Smooth muscle cell (in vitro differentiated cells): ENCODE measurements around the gene SLC7A7. TPM values are rescaled to one million over a fixed set of nuclear protein-coding genes. Genes with fewer than 3 reads are reported as not detected.
"Not testable (repeated sequence)": the region's sequence is repeated elsewhere in the genome, so short reads cannot be mapped to it uniquely, and the experiment has no call there.

ENCODE experiments used
- DNase-seq: peaks from one replicate; lab custom pipeline; 2025; ENCODE audit not compliant: unreplicated experiment; lab: John Stamatoyannopoulos, UW
- H2AFZ ChIP-seq: fragments of 200-600 bp; sonication (generic); 2 replicates; pipeline ENCODE4 v1.6.0; 2016; ENCODE audit warnings: antibody characterized with exemption, low read depth, mild to moderate bottlenecking
- H3F3A ChIP-seq: fragments of 200-600 bp; sonication (generic); 2 replicates; pipeline ENCODE4 v1.6.0; 2017; ENCODE audit warnings: antibody characterized with exemption, low read depth
- H3K27ac ChIP-seq: fragments of 200-600 bp; sonication (generic); 2 replicates; pipeline ENCODE4 v1.5.1; 2016; ENCODE audit warnings: low read depth, mild to moderate bottlenecking
- H3K27me3 ChIP-seq: fragments of 200-600 bp; sonication (generic); 2 replicates; pipeline ENCODE4 v1.6.1; 2016; ENCODE audit warnings: low read depth, mild to moderate bottlenecking
- H3K36me3 ChIP-seq: fragments of 200-600 bp; sonication (generic); 2 replicates; pipeline ENCODE4 v1.5.1; 2016; ENCODE audit warnings: low read depth
- H3K4me1 ChIP-seq: fragments of 200-600 bp; sonication (generic); 2 replicates; pipeline ENCODE4 v1.5.1; 2016; ENCODE audit warnings: low read depth
- H3K4me2 ChIP-seq: fragments of 200-600 bp; sonication (generic); 2 replicates; pipeline ENCODE4 v1.6.0; 2016; ENCODE audit warnings: mild to moderate bottlenecking
- H3K4me3 ChIP-seq: fragments of 200-600 bp; sonication (generic); 2 replicates; pipeline ENCODE4 v1.5.1; 2016; ENCODE audit warnings: mild to moderate bottlenecking
- H3K79me2 ChIP-seq: fragments of 200-600 bp; sonication (generic); 2 replicates; pipeline ENCODE4 v1.6.0; 2016; ENCODE audit warnings: low read depth, mild to moderate bottlenecking
- H3K9ac ChIP-seq: fragments of 200-600 bp; sonication (generic); 2 replicates; pipeline ENCODE4 v1.6.0; 2016; ENCODE audit warnings: low read depth
- H3K9me3 ChIP-seq: fragments of 200-600 bp; sonication (generic); replicated peaks from 2 replicates; pipeline ENCODE4 v1.5.1; 2016; ENCODE audit warnings: low read depth
- H4K20me1 ChIP-seq: fragments of 200-600 bp; sonication (generic); 2 replicates; pipeline ENCODE4 v1.6.0; 2016; ENCODE audit warnings: low read depth
- WGBS: methylation state at CpG from one replicate; pipeline ENCODE4 v1.1.7; 2016; ENCODE audit warnings: low lambda C conversion rate; 5-methylcytosine and 5-hydroxymethylcytosine counted together
- polyA plus RNA-seq: library from polyadenylated mRNA; unstranded; fragments of >200 nt; fragmentation: Nextera tagmentation; extraction: Ambion mirVana; gene quantifications from 2 replicates; pipeline ENCODE4 v1.2.1, GENCODE V29; 2016
- total RNA-seq: library from RNA; depleted of rRNA; stranded (reverse); fragments of >200 nt; gene quantifications from 2 replicates; pipeline ENCODE4 v1.2.3, GENCODE V29; 2014
- TF ChIP-seq, protein P1 (sequence below): fragments of 200-600 bp; sonication (generic); IDR thresholded peaks from 2 replicates; pipeline ENCODE4 v1.5.1; 2017; ENCODE audit warnings: borderline replicate concordance, mild to moderate bottlenecking, antibody characterized with exemption; ENCODE audit not compliant: insufficient read depth, poor library complexity, severe bottlenecking

The SLC7A7 gene
- 10.3 and 18.5 TPM in 2 replicates for total RNA-seq
- polyA plus RNA-seq: 10.0 and 14.1 TPM in 2 replicates

GRCh38 chr14:22814941-22815713 is at the start of gene SLC7A7:
TSS of gene SLC7A7 (minus strand) at chr14:22815435. CDS start at chr14:22813398, 2,037 bp downstream.
- Histone ChIP-seq H3K36me3 (no peaks in the 10 kb centered on the region), H3K4me2 (peak within 1 kb of the TSS; percentile 70), H3F3A (peaks cover 14% of the 10 kb centered on the region), H3K79me2 (no peaks in the 10 kb centered on the region), H3K9ac (no peak within 1 kb of the TSS), H3K4me3 (peak within 1 kb of the TSS; percentile 33), H4K20me1 (no peaks in the 10 kb centered on the region), H2AFZ (peak within 1 kb of the TSS; percentile 80), H3K9me3 (no peaks in the 10 kb centered on the region), H3K27ac (peak within 1 kb of the TSS; percentile 66), H3K4me1 (peaks cover 13% of the 10 kb centered on the region), H3K27me3 (no peaks in the 10 kb centered on the region)
- TF ChIP-seq, protein P1, sequence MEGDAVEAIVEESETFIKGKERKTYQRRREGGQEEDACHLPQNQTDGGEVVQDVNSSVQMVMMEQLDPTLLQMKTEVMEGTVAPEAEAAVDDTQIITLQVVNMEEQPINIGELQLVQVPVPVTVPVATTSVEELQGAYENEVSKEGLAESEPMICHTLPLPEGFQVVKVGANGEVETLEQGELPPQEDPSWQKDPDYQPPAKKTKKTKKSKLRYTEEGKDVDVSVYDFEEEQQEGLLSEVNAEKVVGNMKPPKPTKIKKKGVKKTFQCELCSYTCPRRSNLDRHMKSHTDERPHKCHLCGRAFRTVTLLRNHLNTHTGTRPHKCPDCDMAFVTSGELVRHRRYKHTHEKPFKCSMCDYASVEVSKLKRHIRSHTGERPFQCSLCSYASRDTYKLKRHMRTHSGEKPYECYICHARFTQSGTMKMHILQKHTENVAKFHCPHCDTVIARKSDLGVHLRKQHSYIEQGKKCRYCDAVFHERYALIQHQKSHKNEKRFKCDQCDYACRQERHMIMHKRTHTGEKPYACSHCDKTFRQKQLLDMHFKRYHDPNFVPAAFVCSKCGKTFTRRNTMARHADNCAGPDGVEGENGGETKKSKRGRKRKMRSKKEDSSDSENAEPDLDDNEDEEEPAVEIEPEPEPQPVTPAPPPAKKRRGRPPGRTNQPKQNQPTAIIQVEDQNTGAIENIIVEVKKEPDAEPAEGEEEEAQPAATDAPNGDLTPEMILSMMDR: no peak
- no peak for DNase-seq
- WGBS: 46% methylated on average over 10 of the region's 10 CpGs

- Histone ChIP-seq H3F3A (no peaks in the 10 kb centered on the region), H4K20me1 (no peaks in the 10 kb centered on the region), H3K4me3 (no peak overlapping the region), H3K4me1 (no peaks in the 10 kb centered on the region), H3K27me3 (no peaks in the 10 kb centered on the region), H3K9ac (no peak overlapping the region), H3K9me3 (no peaks in the 10 kb centered on the region), H3K27ac (no peak overlapping the region), H3K79me2 (no peaks in the 10 kb centered on the region), H3K4me2 (no peak overlapping the region), H2AFZ (no peak overlapping the region), H3K36me3 (no peaks in the 10 kb centered on the region)
- no peak for DNase-seq
- 88% methylated on average over 4 of the region's 4 CpGs for WGBS
- TF ChIP-seq, protein P1: no peak
These were observed 49.7 kb upstream of the SLC7A7 start for GRCh38 chr14:22864979-22865378.

GRCh38 chr14:22861651-22862050 is 46.4 kb upstream of the SLC7A7 start:
- Histone ChIP-seq H3K36me3 (no peaks in the 10 kb centered on the region), H4K20me1 (no peaks in the 10 kb centered on the region), H3K27me3 (no peaks in the 10 kb centered on the region), H3F3A (no peaks in the 10 kb centered on the region), H3K9me3 (no peaks in the 10 kb centered on the region), H3K27ac (no peak overlapping the region), H3K4me2 (no peak overlapping the region), H3K9ac (no peak overlapping the region), H3K4me1 (no peaks in the 10 kb centered on the region), H2AFZ (no peak overlapping the region), H3K79me2 (no peaks in the 10 kb centered on the region), H3K4me3 (no peak overlapping the region)
- no peak for DNase-seq
- TF ChIP-seq, protein P1: no peak

DNA sequence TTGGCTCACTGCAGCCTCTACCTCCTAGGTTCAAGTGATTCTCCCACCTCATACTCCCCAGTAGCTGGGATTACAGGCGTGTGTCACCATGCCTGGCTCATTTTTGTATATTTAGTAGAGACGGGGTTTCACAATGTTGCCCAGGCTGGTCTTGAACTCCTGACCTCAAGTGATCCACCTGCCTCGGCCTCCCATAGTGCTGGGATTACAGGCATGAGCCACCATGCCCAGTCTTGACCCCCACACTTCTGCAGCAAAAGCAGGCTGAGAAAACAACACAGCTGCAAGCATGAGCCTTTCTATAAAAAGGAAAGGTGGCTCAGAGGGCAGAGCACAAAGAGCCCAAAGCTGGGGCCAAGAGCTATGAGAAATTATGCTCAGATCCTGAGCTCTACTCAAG is 45.1 kb upstream of the SLC7A7 start:
- H3K4me3 ChIP-seq, H3K36me3 ChIP-seq, H4K20me1 ChIP-seq, H2AFZ ChIP-seq, DNase-seq, H3K4me2 ChIP-seq, H3K27me3 ChIP-seq, H3K4me1 ChIP-seq, H3K9me3 ChIP-seq, H3F3A ChIP-seq, H3K27ac ChIP-seq, H3K9ac ChIP-seq, H3K79me2 ChIP-seq: not testable (repeated sequence)
- whole genome bisulfite sequencing: 92% methylated on average over 3 of the region's 3 CpGs
